Measurements from ENCODE around the gene P2RX4. TPM values are rescaled to one million over a fixed set of nuclear protein-coding genes. Genes with fewer than 3 reads are reported as not detected.
A peak's percentile ranks its signal among the peaks of the same experiment; 100 is the strongest.
"Not testable (repeated sequence)": the region's sequence is repeated elsewhere in the genome, so short reads cannot be mapped to it uniquely, and the experiment has no call there.

The P2RX4 gene
- total RNA-seq, 6 experiments from 2014 or later, result 11.5 to 79.7 (median 21.9) TPM

- Histone ChIP-seq H3K9me3 (no peaks in the 10 kb centered on the region), H3K4me1 (peaks cover 0 to 34% (median 9%) of the 10 kb centered on the region in 4 donors), H3K36me3 (no peaks in the 10 kb centered on the region), H3K27ac (peak overlapping the region in 2 of 3 donors; percentile 85 to 92), H3K27me3 (no peaks in the 10 kb centered on the region), H3K4me3 (no peak overlapping the region)
- WGBS (ENCODE audit: insufficient coverage, low coverage, low lambda C conversion rate, missing lambda C conversion rate), result 79% methylated on average over 5 of the region's 8 CpGs
- intact Hi-C loops (cut with DNase I), result loop anchor here (10.0 kb wide), 2 partner anchors 92 to 102 kb away; partner anchors contain the start of gene P2RX7 (in 1 of the 2)
- DNase-seq (no peak), ATAC-seq (no peak)
- TF ChIP-seq POLR2A (IDR thresholded peaks at IDR 0.05) (no peak), CTCF (IDR thresholded peaks at IDR 0.05) (no peak)
Observed at GRCh38 chr12:121226399-121226798, 16.5 kb downstream of the P2RX4 start.

- Histone ChIP-seq H3K27ac (peak overlapping the region; percentile 51 to 92 (median 85)), H3K4me1 (peaks cover 0 to 34% (median 9%) of the 10 kb centered on the region in 4 donors)
- intact Hi-C loops (cut with DNase I), result loop anchor here (10.0 kb wide), 2 partner anchors 92 to 102 kb away; partner anchors contain the start of gene P2RX7 (in 1 of the 2)
- ATAC-seq, result peak in 2 of 4 donors; percentile 37 to 41
- H3K9me3 ChIP-seq, DNase-seq, H3K4me3 ChIP-seq, H3K27me3 ChIP-seq, H3K36me3 ChIP-seq: not testable (repeated sequence)
- WGBS (ENCODE audit: insufficient coverage, low coverage, low lambda C conversion rate, missing lambda C conversion rate), result 65% methylated on average over 2 of the region's 8 CpGs
Observed at GRCh38 chr12:121226871-121227270, 16.9 kb downstream of the P2RX4 start.

GRCh38 chr12:121227294-121227693, 17.4 kb downstream of the P2RX4 start:
- intact Hi-C loops (cut with DNase I), result loop anchor here (10.0 kb wide), 2 partner anchors 92 to 102 kb away; partner anchors contain the start of gene P2RX7 (in 1 of the 2)
- Histone ChIP-seq H3K36me3 (no peaks in the 10 kb centered on the region), H3K9me3 (no peaks in the 10 kb centered on the region), H3K27me3 (no peaks in the 10 kb centered on the region), H3K4me1 (peaks cover 0 to 34% (median 9%) of the 10 kb centered on the region in 4 donors), H3K4me3 (no peak overlapping the region), H3K27ac (peak overlapping the region; percentile 51 to 92 (median 85))
- peak; percentile 76 to 89 (median 84) for DNase-seq
- 23% methylated on average over 7 of the region's 9 CpGs for WGBS (ENCODE audit: insufficient coverage, low coverage, low lambda C conversion rate, missing lambda C conversion rate)
- no peak for TF ChIP-seq POLR2A (IDR thresholded peaks at IDR 0.05)
- TF ChIP-seq CTCF (IDR thresholded peaks at IDR 0.05), result peak in 1 of 4 donors; percentile 4
- peak; percentile 80 to 84 (median 82) for ATAC-seq

GRCh38 chr12:121228919-121229665, 19.2 kb downstream of the P2RX4 start:
- 100% methylated on average over 1 of the region's 24 CpGs for WGBS (ENCODE audit: insufficient coverage, low coverage, low lambda C conversion rate, missing lambda C conversion rate)
- TF ChIP-seq CTCF (IDR thresholded peaks at IDR 0.05) (no peak), POLR2A (IDR thresholded peaks at IDR 0.05) (no peak)
- peaks cover 0 to 31% (median 9%) of the 10 kb centered on the region in 4 donors for H3K4me1 ChIP-seq
- ATAC-seq, result peak in 1 of 4 donors; percentile 6
- H3K9me3 ChIP-seq, result no peaks in the 10 kb centered on the region
- intact Hi-C loops (cut with DNase I), result loop anchor here (10.0 kb wide), 2 partner anchors 94 to 104 kb away; partner anchors contain the start of gene P2RX7 (in 1 of the 2)
- no peaks in the 10 kb centered on the region for H3K36me3 ChIP-seq
- H3K27ac ChIP-seq, result peak overlapping the region in 1 of 3 donors; percentile 45
- no peak overlapping the region for H3K4me3 ChIP-seq
- H3K27me3 ChIP-seq, result no peaks in the 10 kb centered on the region
- no peak for DNase-seq

Data from right lobe of liver (tissue), 6 donors.